K562 (cell line): ENCODE results near the gene TEX14. TPM values are rescaled to one million over a fixed set of nuclear protein-coding genes. Genes with fewer than 3 reads are reported as not detected.

Experiments
- HNRNPH1 ChIP-seq: fragments of 200-400 bp; formaldehyde crosslinking; optimal IDR thresholded peaks from 2 replicates; pipeline ENCODE3; 2017; ENCODE audit warnings: low read depth, mild to moderate bottlenecking, low read length, moderate library complexity
- HNRNPUL1 ChIP-seq: fragments of 200-400 bp; formaldehyde crosslinking; IDR thresholded peaks from 2 replicates; pipeline ENCODE4 v1.6.1; 2017; ENCODE audit warnings: low read length
- JUNB ChIP-seq: fragments of 450-650 bp; formaldehyde crosslinking; conservative IDR thresholded peaks from 2 replicates; pipeline ENCODE4 v1.4.0; 2020; ENCODE audit warnings: mild to moderate bottlenecking
- MAX ChIP-seq: sonication (generic); formaldehyde crosslinking; IDR thresholded peaks from 2 replicates; pipeline ENCODE4 v1.9.0; 2022; ENCODE audit warnings: mild to moderate bottlenecking, missing genetic modification reagents
- NFIX ChIP-seq: fragments of 250-450 bp; sonication (Bioruptor Pico); IDR thresholded peaks from 2 replicates; pipeline ENCODE4 v1.4.0; 2020; ENCODE audit warnings: low read depth, mild to moderate bottlenecking, moderate library complexity
- NR0B1 ChIP-seq: fragments of 450-650 bp; IDR thresholded peaks from one replicate; pipeline ENCODE4 v1.6.1; 2018; ENCODE audit warnings: mild to moderate bottlenecking, moderate library complexity; ENCODE audit not compliant: partially characterized antibody
- RBM15 ChIP-seq: fragments of 200-400 bp; formaldehyde crosslinking; IDR thresholded peaks from 2 replicates; pipeline ENCODE4 v1.6.1; 2018; ENCODE audit warnings: mild to moderate bottlenecking, low read length, moderate library complexity; ENCODE audit not compliant: insufficient read depth
- STAT6 ChIP-seq: sonication (generic); formaldehyde crosslinking; IDR thresholded peaks from 2 replicates; pipeline ENCODE4 v1.8.1; 2023; ENCODE audit warnings: mild to moderate bottlenecking, missing genetic modification reagents
- ZBTB34 ChIP-seq: fragments of 250-450 bp; sonication (Bioruptor Pico); IDR thresholded peaks from 2 replicates; pipeline ENCODE4 v1.8.0; 2021; ENCODE audit warnings: mild to moderate bottlenecking, moderate library complexity
- ZEB2 ChIP-seq: fragments of 450-650 bp; IDR thresholded peaks from 2 replicates; pipeline ENCODE4 v1.6.1; 2016
- ZNF280A ChIP-seq: fragments of 450-650 bp; IDR thresholded peaks from 2 replicates; pipeline ENCODE4 v1.6.1; 2018; ENCODE audit warnings: mild to moderate bottlenecking, low read depth; ENCODE audit not compliant: partially characterized antibody
- polyA plus RNA-seq, 8 experiments: library from polyadenylated mRNA; depleted of rRNA in 4 of 8; stranded (reverse) in 5 of 8; unstranded in 3 of 8; fragments of >200 nt; fragmentation: Nextera tagmentation in 2 of 8; fragmentation: Illumina TruSeq in 1 of 8; extraction: Ambion mirVana in 2 of 8; extraction: Trizol in 1 of 8; gene quantifications; 2 replicates each; pipeline versions ENCODE4 v1.2.1 to v1.2.3, GENCODE V29; 2011 to 2014; ENCODE audit warnings: inconsistent platforms in 1 of 8, missing spikeins in 1 of 8
- total RNA-seq, 7 experiments: library from RNA; depleted of rRNA in 6 of 7; stranded (reverse); fragments of >200 nt in 6 of 7; fragmentation: Illumina TruSeq in 2 of 7; extraction: Trizol in 2 of 7; gene quantifications; 2 replicates each; pipeline versions ENCODE4 v1.2.1 to v1.2.3, GENCODE V29; 2011 to 2021; ENCODE audit warnings: low replicate concordance in 1 of 7
- TF ChIP-seq, protein P1 (sequence below), 2 experiments: fragments of 150-350 bp in 1 of 2; IDR thresholded peaks; 2 replicates each; pipeline ENCODE4 v1.6.1; 2012 to 2016; ENCODE audit warnings: low read depth in 2 of 2, low read length in 2 of 2, mild to moderate bottlenecking in 1 of 2, moderate library complexity in 1 of 2
- TF ChIP-seq, protein P2 (sequence below): fragments of 250-450 bp; sonication (Bioruptor Pico); IDR thresholded peaks from 2 replicates; pipeline ENCODE4 v1.5.1; 2021; ENCODE audit warnings: mild to moderate bottlenecking

The TEX14 gene
- total and polyA plus RNA-seq, 9 of the 15 experiments (the other 6 are each of a cell fraction or from before 2014, with no cell fraction given) = 0.05 to 0.12 (median 0.09) TPM; not detected in 1

DNA sequence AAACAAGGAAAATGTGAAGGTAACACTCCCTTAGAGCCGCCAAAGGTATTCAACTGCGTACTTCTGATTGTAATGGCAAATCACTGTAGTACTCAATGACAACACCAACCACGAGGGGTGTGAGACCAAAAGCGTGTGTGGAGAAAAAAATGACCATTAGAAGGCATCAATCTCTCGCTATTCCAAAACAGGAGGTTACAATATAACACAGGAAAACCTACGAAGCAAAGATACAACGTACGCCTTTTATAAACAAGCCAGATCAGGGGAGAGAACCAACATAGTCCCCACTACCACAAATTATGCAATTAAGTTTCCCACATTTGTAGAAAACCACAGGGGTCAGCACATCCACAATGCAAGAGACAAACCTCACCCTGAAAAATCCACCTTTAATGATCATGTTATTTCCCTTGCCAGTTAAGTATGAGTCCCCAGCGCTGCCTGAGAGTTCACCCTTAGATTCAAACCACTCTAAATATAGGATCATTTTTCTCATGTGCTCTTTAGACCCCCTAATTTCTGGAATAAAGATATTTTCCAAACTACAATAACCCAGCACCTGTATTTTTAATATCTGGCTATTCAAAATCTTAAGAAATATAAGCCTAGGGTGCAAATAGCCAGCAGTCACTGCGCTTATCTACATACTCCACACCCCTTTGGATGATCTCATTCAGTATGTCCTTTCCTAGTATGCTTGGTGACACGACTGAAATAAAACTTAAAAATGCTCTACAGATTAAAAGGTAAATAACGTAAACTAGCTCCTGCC lies 12.4 kb downstream of the TEX14 start (continued):
- peak; percentile 83 for TF ChIP-seq HNRNPH1
- peak; percentile 100 for TF ChIP-seq HNRNPUL1
- TF ChIP-seq ZBTB34 (CRISPR knock-in tag) = peak; percentile 94
- peak; percentile 22; the same call in 1 of the 2 replicates for TF ChIP-seq STAT6 (CRISPR knock-in tag)
- peak; percentile 68; the same call in 1 of the 2 replicates for TF ChIP-seq ZEB2
- TF ChIP-seq, protein P1, sequence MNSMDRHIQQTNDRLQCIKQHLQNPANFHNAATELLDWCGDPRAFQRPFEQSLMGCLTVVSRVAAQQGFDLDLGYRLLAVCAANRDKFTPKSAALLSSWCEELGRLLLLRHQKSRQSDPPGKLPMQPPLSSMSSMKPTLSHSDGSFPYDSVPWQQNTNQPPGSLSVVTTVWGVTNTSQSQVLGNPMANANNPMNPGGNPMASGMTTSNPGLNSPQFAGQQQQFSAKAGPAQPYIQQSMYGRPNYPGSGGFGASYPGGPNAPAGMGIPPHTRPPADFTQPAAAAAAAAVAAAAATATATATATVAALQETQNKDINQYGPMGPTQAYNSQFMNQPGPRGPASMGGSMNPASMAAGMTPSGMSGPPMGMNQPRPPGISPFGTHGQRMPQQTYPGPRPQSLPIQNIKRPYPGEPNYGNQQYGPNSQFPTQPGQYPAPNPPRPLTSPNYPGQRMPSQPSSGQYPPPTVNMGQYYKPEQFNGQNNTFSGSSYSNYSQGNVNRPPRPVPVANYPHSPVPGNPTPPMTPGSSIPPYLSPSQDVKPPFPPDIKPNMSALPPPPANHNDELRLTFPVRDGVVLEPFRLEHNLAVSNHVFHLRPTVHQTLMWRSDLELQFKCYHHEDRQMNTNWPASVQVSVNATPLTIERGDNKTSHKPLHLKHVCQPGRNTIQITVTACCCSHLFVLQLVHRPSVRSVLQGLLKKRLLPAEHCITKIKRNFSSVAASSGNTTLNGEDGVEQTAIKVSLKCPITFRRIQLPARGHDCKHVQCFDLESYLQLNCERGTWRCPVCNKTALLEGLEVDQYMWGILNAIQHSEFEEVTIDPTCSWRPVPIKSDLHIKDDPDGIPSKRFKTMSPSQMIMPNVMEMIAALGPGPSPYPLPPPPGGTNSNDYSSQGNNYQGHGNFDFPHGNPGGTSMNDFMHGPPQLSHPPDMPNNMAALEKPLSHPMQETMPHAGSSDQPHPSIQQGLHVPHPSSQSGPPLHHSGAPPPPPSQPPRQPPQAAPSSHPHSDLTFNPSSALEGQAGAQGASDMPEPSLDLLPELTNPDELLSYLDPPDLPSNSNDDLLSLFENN (IDR thresholded peaks at IDR 0.05; ENCODE audit: low read depth in 2 of 2, low read length in 2 of 2) = peak; percentile 50 to 100; a peak in 3 of 4 replicates
- no peak; the same call in 1 of the 2 replicates for TF ChIP-seq MAX (CRISPR knock-in tag)
- TF ChIP-seq NFIX (CRISPR knock-in tag) = peak; percentile 48
- TF ChIP-seq RBM15 = no peak
- TF ChIP-seq, protein P2, sequence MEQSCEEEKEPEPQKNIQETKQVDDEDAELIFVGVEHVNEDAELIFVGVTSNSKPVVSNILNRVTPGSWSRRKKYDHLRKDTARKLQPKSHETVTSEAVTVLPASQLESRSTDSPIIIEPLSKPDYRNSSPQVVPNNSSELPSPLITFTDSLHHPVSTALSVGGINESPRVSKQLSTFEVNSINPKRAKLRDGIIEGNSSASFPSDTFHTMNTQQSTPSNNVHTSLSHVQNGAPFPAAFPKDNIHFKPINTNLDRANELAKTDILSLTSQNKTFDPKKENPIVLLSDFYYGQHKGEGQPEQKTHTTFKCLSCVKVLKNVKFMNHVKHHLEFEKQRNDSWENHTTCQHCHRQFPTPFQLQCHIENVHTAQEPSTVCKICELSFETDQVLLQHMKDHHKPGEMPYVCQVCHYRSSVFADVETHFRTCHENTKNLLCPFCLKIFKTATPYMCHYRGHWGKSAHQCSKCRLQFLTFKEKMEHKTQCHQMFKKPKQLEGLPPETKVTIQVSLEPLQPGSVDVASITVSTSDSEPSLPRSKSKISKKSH = peak; percentile 99
- no peak for TF ChIP-seq NR0B1
- peak; percentile 84 for TF ChIP-seq JUNB
- no peak for TF ChIP-seq ZNF280A
